Measurements from ENCODE around the gene DOCK10. TPM values are rescaled to one million over a fixed set of nuclear protein-coding genes. Genes with fewer than 3 reads are reported as not detected.

The DOCK10 gene
- total and polyA plus RNA-seq, 7 donors: 3.0 to 11.4 (median 5.4) TPM

- DNase-seq: no peak
- Histone ChIP-seq H3K27me3 (no peaks in the 10 kb centered on the region), H3K9me3 (no peaks in the 10 kb centered on the region), H3K4me1 (no peaks in the 10 kb centered on the region), H3K4me3 (no peak overlapping the region), H3K36me3 (no peaks in the 10 kb centered on the region), H3K27ac (no peak overlapping the region)
- TF ChIP-seq EP300 (IDR thresholded peaks at IDR 0.05): no peak
- no peak for TF ChIP-seq POLR2A (IDR thresholded peaks at IDR 0.05)
- TF ChIP-seq, protein P1, sequence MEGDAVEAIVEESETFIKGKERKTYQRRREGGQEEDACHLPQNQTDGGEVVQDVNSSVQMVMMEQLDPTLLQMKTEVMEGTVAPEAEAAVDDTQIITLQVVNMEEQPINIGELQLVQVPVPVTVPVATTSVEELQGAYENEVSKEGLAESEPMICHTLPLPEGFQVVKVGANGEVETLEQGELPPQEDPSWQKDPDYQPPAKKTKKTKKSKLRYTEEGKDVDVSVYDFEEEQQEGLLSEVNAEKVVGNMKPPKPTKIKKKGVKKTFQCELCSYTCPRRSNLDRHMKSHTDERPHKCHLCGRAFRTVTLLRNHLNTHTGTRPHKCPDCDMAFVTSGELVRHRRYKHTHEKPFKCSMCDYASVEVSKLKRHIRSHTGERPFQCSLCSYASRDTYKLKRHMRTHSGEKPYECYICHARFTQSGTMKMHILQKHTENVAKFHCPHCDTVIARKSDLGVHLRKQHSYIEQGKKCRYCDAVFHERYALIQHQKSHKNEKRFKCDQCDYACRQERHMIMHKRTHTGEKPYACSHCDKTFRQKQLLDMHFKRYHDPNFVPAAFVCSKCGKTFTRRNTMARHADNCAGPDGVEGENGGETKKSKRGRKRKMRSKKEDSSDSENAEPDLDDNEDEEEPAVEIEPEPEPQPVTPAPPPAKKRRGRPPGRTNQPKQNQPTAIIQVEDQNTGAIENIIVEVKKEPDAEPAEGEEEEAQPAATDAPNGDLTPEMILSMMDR (IDR thresholded peaks at IDR 0.05): no peak
- TF ChIP-seq POLR2AphosphoS5 (IDR thresholded peaks at IDR 0.05): no peak
- 41 to 87% methylated on average over 3 of the region's 3 CpGs for WGBS, 2 donors
- intact Hi-C loops (cut with DNase I): no loop called here
Observed at GRCh38 chr2:224894356-224894755, 147.9 kb downstream of the DOCK10 start.

DNA sequence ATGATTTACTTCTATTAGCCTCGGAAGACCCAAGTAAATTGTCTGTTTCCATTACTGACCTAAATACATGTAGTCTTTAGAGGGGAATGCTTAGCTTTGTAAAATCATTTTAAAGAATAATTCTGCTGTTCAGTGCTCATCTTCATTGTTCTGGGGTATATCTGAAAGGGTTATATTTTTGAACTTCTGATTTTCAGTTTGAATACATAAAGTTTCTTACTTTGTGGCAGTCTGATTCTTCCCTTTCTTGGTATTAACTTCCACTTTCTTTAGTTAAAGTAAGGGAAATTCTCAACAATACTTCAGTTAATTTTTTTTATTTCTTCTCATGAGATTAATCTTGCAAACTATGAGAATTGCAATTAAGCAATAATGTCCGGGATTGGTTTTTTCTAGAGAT, 148.4 kb downstream of the DOCK10 start:
- Histone ChIP-seq H3K4me3 (no peak overlapping the region), H3K27me3 (no peaks in the 10 kb centered on the region), H3K9me3 (no peaks in the 10 kb centered on the region), H3K36me3 (no peaks in the 10 kb centered on the region), H3K4me1 (no peaks in the 10 kb centered on the region), H3K27ac (no peak overlapping the region)
- intact Hi-C loops (cut with DNase I): no loop called here
- no peak for DNase-seq
- WGBS, 2 donors: 74 to 94% methylated on average over 2 of the region's 2 CpGs
- TF ChIP-seq POLR2A (IDR thresholded peaks at IDR 0.05) (no peak), EP300 (IDR thresholded peaks at IDR 0.05) (no peak), POLR2AphosphoS5 (IDR thresholded peaks at IDR 0.05) (no peak)
- TF ChIP-seq, protein P1 (IDR thresholded peaks at IDR 0.05): no peak

GRCh38 chr2:224892574-224893204, 149.6 kb downstream of the DOCK10 start:
- TF ChIP-seq POLR2A (IDR thresholded peaks at IDR 0.05): no peak
- TF ChIP-seq, protein P1 (IDR thresholded peaks at IDR 0.05): no peak
- TF ChIP-seq EP300 (IDR thresholded peaks at IDR 0.05): no peak
- no peak for TF ChIP-seq POLR2AphosphoS5 (IDR thresholded peaks at IDR 0.05)
- Histone ChIP-seq H3K4me3 (no peak overlapping the region), H3K36me3 (no peaks in the 10 kb centered on the region), H3K4me1 (no peaks in the 10 kb centered on the region), H3K27ac (no peak overlapping the region), H3K9me3 (no peaks in the 10 kb centered on the region), H3K27me3 (no peaks in the 10 kb centered on the region)
- DNase-seq: no peak
- intact Hi-C loops (cut with DNase I): no loop called here
- 85 to 92% methylated on average over 6 of the region's 6 CpGs for WGBS, 2 donors

- Histone ChIP-seq H3K4me1 (no peaks in the 10 kb centered on the region), H3K4me3 (no peak overlapping the region), H3K27ac (no peak overlapping the region), H3K36me3 (no peaks in the 10 kb centered on the region), H3K27me3 (no peaks in the 10 kb centered on the region), H3K9me3 (no peaks in the 10 kb centered on the region)
- DNase-seq: no peak
- no peak for TF ChIP-seq POLR2A (IDR thresholded peaks at IDR 0.05)
- TF ChIP-seq EP300 (IDR thresholded peaks at IDR 0.05): no peak
- TF ChIP-seq, protein P1 (IDR thresholded peaks at IDR 0.05): no peak
- TF ChIP-seq POLR2AphosphoS5 (IDR thresholded peaks at IDR 0.05): no peak
- 73 to 74% methylated on average over 3 of the region's 3 CpGs for WGBS, 2 donors
- intact Hi-C loops (cut with DNase I): no loop called here
Observed at GRCh38 chr2:224890372-224890771, 151.9 kb downstream of the DOCK10 start.

- no peak for TF ChIP-seq EP300 (IDR thresholded peaks at IDR 0.05)
- TF ChIP-seq, protein P1 (IDR thresholded peaks at IDR 0.05): no peak
- TF ChIP-seq POLR2A (IDR thresholded peaks at IDR 0.05): no peak
- no peak for TF ChIP-seq POLR2AphosphoS5 (IDR thresholded peaks at IDR 0.05)
Observed at GRCh38 chr2:224887141-224887540, 155.1 kb downstream of the DOCK10 start.

More at GRCh38 chr2:224887141-224887540, 155.1 kb downstream of the DOCK10 start:
- 95 to 96% methylated on average over 1 of the region's 1 CpG for WGBS, 2 donors
- H3K36me3 ChIP-seq: no peaks in the 10 kb centered on the region
- DNase-seq: no peak
- H3K4me3 ChIP-seq: no peak overlapping the region
- no peaks in the 10 kb centered on the region for H3K9me3 ChIP-seq
- no peak overlapping the region for H3K27ac ChIP-seq
- no peaks in the 10 kb centered on the region for H3K4me1 ChIP-seq
- H3K27me3 ChIP-seq: no peaks in the 10 kb centered on the region
- intact Hi-C loops (cut with DNase I): no loop called here

Measured in sigmoid colon (tissue), 7 donors.